ENCODE measurements around the gene TNP1. TPM values are rescaled to one million over a fixed set of nuclear protein-coding genes. Genes with fewer than 3 reads are reported as not detected.

TNP1 gene
- total and polyA plus RNA-seq, 2 experiments from 2014 or later = not detected

- TF ChIP-seq, protein P1, sequence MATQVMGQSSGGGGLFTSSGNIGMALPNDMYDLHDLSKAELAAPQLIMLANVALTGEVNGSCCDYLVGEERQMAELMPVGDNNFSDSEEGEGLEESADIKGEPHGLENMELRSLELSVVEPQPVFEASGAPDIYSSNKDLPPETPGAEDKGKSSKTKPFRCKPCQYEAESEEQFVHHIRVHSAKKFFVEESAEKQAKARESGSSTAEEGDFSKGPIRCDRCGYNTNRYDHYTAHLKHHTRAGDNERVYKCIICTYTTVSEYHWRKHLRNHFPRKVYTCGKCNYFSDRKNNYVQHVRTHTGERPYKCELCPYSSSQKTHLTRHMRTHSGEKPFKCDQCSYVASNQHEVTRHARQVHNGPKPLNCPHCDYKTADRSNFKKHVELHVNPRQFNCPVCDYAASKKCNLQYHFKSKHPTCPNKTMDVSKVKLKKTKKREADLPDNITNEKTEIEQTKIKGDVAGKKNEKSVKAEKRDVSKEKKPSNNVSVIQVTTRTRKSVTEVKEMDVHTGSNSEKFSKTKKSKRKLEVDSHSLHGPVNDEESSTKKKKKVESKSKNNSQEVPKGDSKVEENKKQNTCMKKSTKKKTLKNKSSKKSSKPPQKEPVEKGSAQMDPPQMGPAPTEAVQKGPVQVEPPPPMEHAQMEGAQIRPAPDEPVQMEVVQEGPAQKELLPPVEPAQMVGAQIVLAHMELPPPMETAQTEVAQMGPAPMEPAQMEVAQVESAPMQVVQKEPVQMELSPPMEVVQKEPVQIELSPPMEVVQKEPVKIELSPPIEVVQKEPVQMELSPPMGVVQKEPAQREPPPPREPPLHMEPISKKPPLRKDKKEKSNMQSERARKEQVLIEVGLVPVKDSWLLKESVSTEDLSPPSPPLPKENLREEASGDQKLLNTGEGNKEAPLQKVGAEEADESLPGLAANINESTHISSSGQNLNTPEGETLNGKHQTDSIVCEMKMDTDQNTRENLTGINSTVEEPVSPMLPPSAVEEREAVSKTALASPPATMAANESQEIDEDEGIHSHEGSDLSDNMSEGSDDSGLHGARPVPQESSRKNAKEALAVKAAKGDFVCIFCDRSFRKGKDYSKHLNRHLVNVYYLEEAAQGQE (IDR thresholded peaks at IDR 0.05; ENCODE audit: unreplicated experiment) = no peak
- no peak for TF ChIP-seq CREB1 (CRISPR knock-in tag; IDR thresholded peaks at IDR 0.05; ENCODE audit: low read depth)
- TF ChIP-seq ZNF114 (CRISPR knock-in tag; IDR thresholded peaks at IDR 0.05) = no peak
Measured at GRCh38 chr2:216872040-216872439, 12.2 kb upstream of the TNP1 start (continued).

GRCh38 chr2:216871333-216871934 lies 11.6 kb upstream of the TNP1 start:
- no peaks in the 10 kb centered on the region for H4K20me1 ChIP-seq (replicated peaks; ENCODE audit: insufficient read depth)
- no peaks in the 10 kb centered on the region for H3K4me1 ChIP-seq (ENCODE audit: insufficient read depth)
- no peak overlapping the region for H3K4me3 Mint-ChIP-seq
- no peak overlapping the region for H2AFZ ChIP-seq
- H3K27me3 Mint-ChIP-seq (ENCODE audit: insufficient read depth, low read depth, poor library complexity) = peaks cover 1% of the 10 kb centered on the region
- peaks cover 11% of the 10 kb centered on the region; the same call in 1 of the 2 replicates for H3K9me2 ChIP-seq (ENCODE audit: insufficient read depth)
- ATAC-seq = no peak
- H3F3A ChIP-seq (replicated peaks; ENCODE audit: low read depth) = no peaks in the 10 kb centered on the region
- DNase-seq (ENCODE audit: low spot score) = no peak
- H3K9me3 Mint-ChIP-seq = peaks cover 11% of the 10 kb centered on the region
- no peak overlapping the region for H3K4me3 ChIP-seq
- no peaks in the 10 kb centered on the region for H3K4me1 Mint-ChIP-seq
- H3K36me3 Mint-ChIP-seq (ENCODE audit: low read depth) = peaks cover 3% of the 10 kb centered on the region; the same call in 2 of the 3 replicates
- no peaks in the 10 kb centered on the region for H3K79me2 ChIP-seq (replicated peaks; ENCODE audit: insufficient read depth)
- H3K4me2 ChIP-seq = no peak overlapping the region
- H3K36me3 ChIP-seq (ENCODE audit: insufficient read depth) = no peaks in the 10 kb centered on the region
- H3K27ac ChIP-seq (ENCODE audit: low read depth) = no peak overlapping the region
- H3K27me3 ChIP-seq (ENCODE audit: insufficient read depth) = no peaks in the 10 kb centered on the region
- no peak overlapping the region for H3K27ac Mint-ChIP-seq
- no peak for TF ChIP-seq ZNF331 (CRISPR knock-in tag; IDR thresholded peaks at IDR 0.05; ENCODE audit: low read depth)
- no peak for TF ChIP-seq ZNF114 (CRISPR knock-in tag; IDR thresholded peaks at IDR 0.05)
- TF ChIP-seq, protein P1 (IDR thresholded peaks at IDR 0.05; ENCODE audit: unreplicated experiment) = no peak
- TF ChIP-seq EZH2 (IDR thresholded peaks at IDR 0.05; ENCODE audit: low read depth, unreplicated experiment) = no peak
- no peak for TF ChIP-seq JUNB (IDR thresholded peaks at IDR 0.05; ENCODE audit: unreplicated experiment)
- TF ChIP-seq ZNF462 (CRISPR knock-in tag; IDR thresholded peaks at IDR 0.05) = no peak
- TF ChIP-seq POLR2AphosphoS5 (IDR thresholded peaks at IDR 0.05; ENCODE audit: low read depth) = no peak
- no peak for TF ChIP-seq EZH2phosphoT487 (IDR thresholded peaks at IDR 0.05; ENCODE audit: unreplicated experiment)
- TF ChIP-seq STAT1 (IDR thresholded peaks at IDR 0.05; ENCODE audit: unreplicated experiment) = no peak
